K562 (cell line): ENCODE results near the gene HBG1. TPM values are rescaled to one million over a fixed set of nuclear protein-coding genes. Genes with fewer than 3 reads are reported as not detected.
A peak's percentile ranks its signal among the peaks of the same experiment; 100 is the strongest.

ENCODE experiments used
- BCL6 ChIP-seq: fragments of 250-450 bp; sonication (Bioruptor Pico); IDR thresholded peaks from 2 replicates; pipeline ENCODE4 v1.4.0; 2020
- CBFA2T3 ChIP-seq: fragments of 450-650 bp; IDR thresholded peaks from 2 replicates; pipeline ENCODE4 v1.6.1; 2017
- CREB1 ChIP-seq, 2 experiments: sonication (generic) in 1 of 2; formaldehyde crosslinking in 1 of 2; IDR thresholded peaks; 2 replicates each; pipeline versions ENCODE4 v1.6.1 to v1.8.0; 2012 to 2022; ENCODE audit warnings: inconsistent platforms in 1 of 2, mild to moderate bottlenecking in 1 of 2, missing genetic modification reagents in 1 of 2, moderate library complexity in 1 of 2
- ELK3 ChIP-seq: fragments of 450-650 bp; formaldehyde crosslinking; IDR thresholded peaks from 2 replicates; pipeline ENCODE4 v1.4.0; 2020; ENCODE audit warnings: mild to moderate bottlenecking
- GATA2 ChIP-seq: sonication (generic); formaldehyde crosslinking; IDR thresholded peaks from 2 replicates; pipeline ENCODE4 v1.4.0; 2020; ENCODE audit warnings: mild to moderate bottlenecking, missing genetic modification reagents
- IRF9 ChIP-seq: fragments of 450-650 bp; IDR thresholded peaks from 2 replicates; pipeline ENCODE4 v1.6.1; 2016; ENCODE audit warnings: missing biosample characterization, missing genetic modification characterization
- KDM4B ChIP-seq, 2 experiments: fragments of 450-650 bp in 1 of 2; sonication (generic) in 1 of 2; IDR thresholded peaks; 2 replicates each; pipeline ENCODE4 v1.6.1; 2016 to 2017; ENCODE audit warnings: borderline replicate concordance in 2 of 2, antibody characterized with exemption in 1 of 2, low read depth in 1 of 2, mild to moderate bottlenecking in 1 of 2
- KDM5B ChIP-seq: fragments of 200-600 bp; sonication (generic); IDR thresholded peaks from 2 replicates; pipeline ENCODE4 v1.6.1; 2012; ENCODE audit warnings: low read depth, mild to moderate bottlenecking, moderate library complexity, low read length, control low read depth, inconsistent platforms; ENCODE audit not compliant: insufficient replicate concordance
- MAX ChIP-seq: sonication (generic); formaldehyde crosslinking; IDR thresholded peaks from 2 replicates; pipeline ENCODE4 v1.9.0; 2022; ENCODE audit warnings: mild to moderate bottlenecking, missing genetic modification reagents
- MLLT1 ChIP-seq, 2 experiments: fragments of 450-650 bp; IDR thresholded peaks; 2 replicates each; pipeline ENCODE4 v1.6.1; 2016
- NR3C1 ChIP-seq: sonication (generic); formaldehyde crosslinking; IDR thresholded peaks from 2 replicates; pipeline ENCODE4 v1.8.1; 2022; ENCODE audit warnings: missing genetic modification reagents
- PHB ChIP-seq: fragments of 250-450 bp; sonication (Bioruptor Pico); IDR thresholded peaks from 2 replicates; pipeline ENCODE4 v1.5.0; 2021
- RAD21 ChIP-seq, 2 experiments: fragments of 250-450 bp in 1 of 2; fragments of 450-650 bp in 1 of 2; sonication (Bioruptor Pico) in 1 of 2; formaldehyde crosslinking in 1 of 2; IDR thresholded peaks in 1 of 2; conservative IDR thresholded peaks in 1 of 2; 2 replicates each; pipeline versions ENCODE4 v1.4.0 to v1.8.0; 2020 to 2022; ENCODE audit warnings: mild to moderate bottlenecking in 2 of 2, moderate library complexity in 1 of 2
- RAD51 ChIP-seq: fragments of 450-650 bp; IDR thresholded peaks from 2 replicates; pipeline ENCODE4 v1.7.1; 2016; ENCODE audit warnings: low read depth, mild to moderate bottlenecking, borderline replicate concordance
- RBM17 ChIP-seq: fragments of 200-400 bp; formaldehyde crosslinking; IDR thresholded peaks from 2 replicates; pipeline ENCODE4 v1.6.1; 2017; ENCODE audit warnings: low read depth, mild to moderate bottlenecking, low read length, borderline replicate concordance
- TSHZ1 ChIP-seq: fragments of 250-450 bp; sonication (Bioruptor Pico); IDR thresholded peaks from 2 replicates; pipeline ENCODE4 v1.4.0; 2020; ENCODE audit warnings: mild to moderate bottlenecking, moderate library complexity
- ZNF134 ChIP-seq: fragments of 250-450 bp; sonication (Bioruptor Pico); conservative IDR thresholded peaks from 2 replicates; pipeline ENCODE4 v1.4.0; 2020
- ZNF280A ChIP-seq: fragments of 450-650 bp; IDR thresholded peaks from 2 replicates; pipeline ENCODE4 v1.6.1; 2018; ENCODE audit warnings: mild to moderate bottlenecking, low read depth; ENCODE audit not compliant: partially characterized antibody
- ZNF444 ChIP-seq: fragments of 250-450 bp; sonication (Bioruptor Pico); IDR thresholded peaks from 2 replicates; pipeline ENCODE4 v1.4.0; 2020; ENCODE audit warnings: mild to moderate bottlenecking, moderate library complexity
- polyA plus RNA-seq, 8 experiments: library from polyadenylated mRNA; depleted of rRNA in 4 of 8; stranded (reverse) in 5 of 8; unstranded in 3 of 8; fragments of >200 nt; fragmentation: Nextera tagmentation in 2 of 8; fragmentation: Illumina TruSeq in 1 of 8; extraction: Ambion mirVana in 2 of 8; extraction: Trizol in 1 of 8; gene quantifications; 2 replicates each; pipeline versions ENCODE4 v1.2.1 to v1.2.3, GENCODE V29; 2011 to 2014; ENCODE audit warnings: inconsistent platforms in 1 of 8, missing spikeins in 1 of 8
- total RNA-seq, 7 experiments: library from RNA; depleted of rRNA in 6 of 7; stranded (reverse); fragments of >200 nt in 6 of 7; fragmentation: Illumina TruSeq in 2 of 7; extraction: Trizol in 2 of 7; gene quantifications; 2 replicates each; pipeline versions ENCODE4 v1.2.1 to v1.2.3, GENCODE V29; 2011 to 2021; ENCODE audit warnings: low replicate concordance in 1 of 7

HBG1 gene
- total and polyA plus RNA-seq, 9 of the 15 experiments (the other 6 are each of a cell fraction or from before 2014, with no cell fraction given) = 1,066 to 16,338 (median 4,898) TPM

- 0 out of 4 replicates have a peak, but pooled peaks of 1 of the 2 experiments have one; percentile 40 for TF ChIP-seq KDM4B (IDR thresholded peaks at IDR 0.05; ENCODE audit: borderline replicate concordance in 2 of 2, low read depth in 1 of 2)
- peak; percentile 70 for TF ChIP-seq MAX (CRISPR knock-in tag)
- TF ChIP-seq BCL6 (CRISPR knock-in tag) = 0 out of 2 replicates have a peak, but pooled peaks have one; percentile 51
- no peak for TF ChIP-seq ZNF280A
- TF ChIP-seq TSHZ1 (CRISPR knock-in tag) = peak; percentile 63; the same call in 1 of the 2 replicates
- no peak for TF ChIP-seq ELK3 (CRISPR knock-in tag)
- peak; percentile 30 to 50; a peak in 1 of 4 replicates for TF ChIP-seq MLLT1 (IDR thresholded peaks at IDR 0.05)
- no peak for TF ChIP-seq PHB (CRISPR knock-in tag)
- no peak for TF ChIP-seq RBM17
- no peak for TF ChIP-seq KDM5B
- no peak for TF ChIP-seq NR3C1 (CRISPR knock-in tag)
- TF ChIP-seq CREB1 (IDR thresholded peaks at IDR 0.05) = peak; percentile 83
- peak; percentile 62; the same call in 1 of the 2 replicates for TF ChIP-seq CREB1 (CRISPR knock-in tag; IDR thresholded peaks at IDR 0.05)
- TF ChIP-seq ZNF444 = no peak
- TF ChIP-seq RAD21 (CRISPR knock-in tag; conservative IDR thresholded peaks at IDR 0.05 in 1 of 2, IDR thresholded peaks at IDR 0.05 in 1 of 2) = peak; percentile 33 to 34; a peak in 3 of 4 replicates
- TF ChIP-seq RAD51 = peak; percentile 79
- peak; percentile 99 for TF ChIP-seq CBFA2T3
- TF ChIP-seq IRF9 (tag) = no peak
- TF ChIP-seq ZNF134 (CRISPR knock-in tag) = peak; percentile 53; the same call in 1 of the 2 replicates
- peak; percentile 94 for TF ChIP-seq GATA2 (CRISPR knock-in tag)
Observed at GRCh38 chr11:5280582-5281102, 31.0 kb upstream of the HBG1 start (continued).
